22Rv1 (cell line): ENCODE results near the gene MRPL27.

Experiments
- ZFX ChIP-seq: fragments of 450-650 bp; IDR thresholded peaks from 2 replicates; pipeline ENCODE4 v1.6.1; 2017; ENCODE audit warnings: antibody characterized with exemption, borderline replicate concordance
- TF ChIP-seq, protein P1 (sequence below): fragments of 450-650 bp; IDR thresholded peaks from 2 replicates; pipeline ENCODE4 v1.5.1; 2017; ENCODE audit warnings: mild to moderate bottlenecking

DNA sequence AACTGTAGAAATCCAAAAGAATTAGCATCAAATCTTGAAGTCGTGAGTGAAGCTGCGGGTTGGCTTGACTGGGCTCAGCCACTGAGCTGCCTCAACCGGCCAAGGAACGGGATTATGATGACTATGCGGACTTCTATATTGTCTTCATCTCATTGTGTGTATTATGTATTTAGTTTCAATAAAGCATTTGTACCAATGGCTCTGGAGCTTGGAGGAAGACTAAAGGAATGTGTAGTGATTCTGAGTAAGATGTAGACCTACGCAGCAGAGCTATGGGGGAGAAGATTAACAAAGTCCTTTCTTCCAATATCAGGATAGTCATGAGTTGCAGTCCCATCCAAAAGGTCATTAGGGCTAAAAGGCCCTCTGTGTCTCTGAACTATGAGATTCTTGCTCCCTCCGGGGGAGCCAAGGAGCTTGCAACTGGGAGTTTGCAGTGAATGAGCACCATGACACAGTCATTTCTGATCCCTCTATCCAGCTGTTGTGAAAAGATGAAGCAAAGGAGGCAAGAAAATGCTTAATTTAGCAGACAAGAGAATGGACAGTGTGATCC lies 8.4 kb upstream of the MRPL27 start:
- TF ChIP-seq, protein P1, sequence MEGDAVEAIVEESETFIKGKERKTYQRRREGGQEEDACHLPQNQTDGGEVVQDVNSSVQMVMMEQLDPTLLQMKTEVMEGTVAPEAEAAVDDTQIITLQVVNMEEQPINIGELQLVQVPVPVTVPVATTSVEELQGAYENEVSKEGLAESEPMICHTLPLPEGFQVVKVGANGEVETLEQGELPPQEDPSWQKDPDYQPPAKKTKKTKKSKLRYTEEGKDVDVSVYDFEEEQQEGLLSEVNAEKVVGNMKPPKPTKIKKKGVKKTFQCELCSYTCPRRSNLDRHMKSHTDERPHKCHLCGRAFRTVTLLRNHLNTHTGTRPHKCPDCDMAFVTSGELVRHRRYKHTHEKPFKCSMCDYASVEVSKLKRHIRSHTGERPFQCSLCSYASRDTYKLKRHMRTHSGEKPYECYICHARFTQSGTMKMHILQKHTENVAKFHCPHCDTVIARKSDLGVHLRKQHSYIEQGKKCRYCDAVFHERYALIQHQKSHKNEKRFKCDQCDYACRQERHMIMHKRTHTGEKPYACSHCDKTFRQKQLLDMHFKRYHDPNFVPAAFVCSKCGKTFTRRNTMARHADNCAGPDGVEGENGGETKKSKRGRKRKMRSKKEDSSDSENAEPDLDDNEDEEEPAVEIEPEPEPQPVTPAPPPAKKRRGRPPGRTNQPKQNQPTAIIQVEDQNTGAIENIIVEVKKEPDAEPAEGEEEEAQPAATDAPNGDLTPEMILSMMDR: no peak
- no peak for TF ChIP-seq ZFX
